NAMALWA (cell line): Measurements from ENCODE around the gene NTHL1.

Experiments used
- DNase-seq: peaks from one replicate; pipeline ENCODE4 v3.0.0-alpha.2; 2015; ENCODE audit warnings: low spot score

NTHL1 gene

DNA sequence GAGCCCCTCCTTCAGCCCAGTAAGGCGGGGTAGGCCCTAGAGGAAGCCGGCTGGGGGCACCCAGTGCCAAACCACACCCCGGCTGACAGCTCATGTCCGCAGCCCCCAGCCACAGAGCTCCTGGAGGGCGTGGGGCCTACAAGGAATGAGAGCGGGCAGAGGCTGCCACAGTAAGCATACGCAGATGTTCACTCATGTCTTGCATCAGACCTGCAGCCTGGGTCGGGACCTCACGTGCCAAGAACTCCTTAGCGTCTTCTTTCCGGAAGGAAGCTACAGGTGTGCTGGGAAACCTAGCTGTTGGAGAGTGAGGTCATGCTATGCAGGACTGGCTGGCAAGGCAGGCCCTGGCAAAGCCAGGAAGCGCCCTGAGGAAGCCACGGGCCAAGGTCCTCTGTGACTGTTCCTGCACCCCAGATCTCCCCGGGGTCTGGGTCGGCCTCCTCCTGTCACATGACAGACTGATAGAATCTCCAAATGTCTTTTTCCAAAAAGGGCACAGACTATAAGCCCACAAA is 39.6 kb downstream of the NTHL1 start:
- no peak for DNase-seq

DNA sequence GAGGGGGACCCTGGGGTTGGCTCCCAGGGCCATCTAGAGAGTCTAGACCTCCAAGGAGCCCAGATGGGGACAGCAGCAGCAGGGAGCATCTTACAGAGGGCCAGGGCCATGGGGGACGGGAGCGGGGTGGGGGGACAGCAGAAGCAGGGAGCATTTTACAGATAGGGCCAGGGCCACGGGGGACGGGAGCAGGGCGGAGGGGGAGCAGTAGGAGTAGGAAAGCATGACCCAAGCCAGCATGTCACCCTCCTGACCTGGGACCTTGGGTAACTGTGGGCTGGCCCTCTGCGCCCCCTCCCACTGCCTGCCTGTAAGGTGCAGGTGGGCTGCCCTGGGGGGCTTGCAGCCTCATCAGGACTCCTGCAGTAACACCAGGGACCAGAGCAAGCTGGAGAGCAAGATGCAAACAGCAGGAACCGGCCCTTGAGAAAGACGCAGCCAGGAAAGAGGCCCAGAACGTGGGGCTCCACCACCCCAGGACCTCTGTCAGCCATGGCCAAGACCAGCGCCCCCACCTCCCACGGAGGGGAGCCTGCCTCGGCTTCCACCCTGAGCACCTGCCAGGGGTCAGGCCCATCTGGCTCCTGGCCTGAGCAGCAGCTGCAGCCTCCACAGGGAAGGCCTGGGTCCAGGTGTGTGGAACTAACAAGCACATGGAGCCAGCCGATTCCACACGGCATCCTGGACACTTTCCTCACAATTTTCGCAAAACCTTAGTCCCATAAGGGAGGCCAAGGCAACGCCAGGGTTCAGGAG is 40.4 kb downstream of the NTHL1 start:
- no peak for DNase-seq

DNA sequence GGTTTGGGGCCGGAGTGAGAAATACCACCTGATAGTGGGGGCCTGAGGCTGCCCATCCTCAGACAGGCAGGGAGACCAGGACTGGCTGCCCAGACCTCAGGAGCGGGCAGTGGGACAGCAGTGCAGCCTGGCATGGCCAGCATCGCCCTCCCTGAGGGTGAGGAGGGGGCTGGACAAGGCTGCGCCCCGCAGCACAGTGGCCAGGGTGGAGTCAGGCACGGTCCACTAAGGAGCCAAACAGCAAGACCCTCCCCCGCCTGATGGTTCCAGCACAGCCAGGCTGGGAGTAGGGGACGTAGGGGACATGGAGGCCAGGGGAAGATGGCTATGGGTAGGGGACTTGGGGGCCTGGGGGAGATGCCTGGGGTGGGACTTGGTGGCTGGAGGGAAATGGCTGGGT is 41.3 kb downstream of the NTHL1 start:
- DNase-seq: no peak

DNA sequence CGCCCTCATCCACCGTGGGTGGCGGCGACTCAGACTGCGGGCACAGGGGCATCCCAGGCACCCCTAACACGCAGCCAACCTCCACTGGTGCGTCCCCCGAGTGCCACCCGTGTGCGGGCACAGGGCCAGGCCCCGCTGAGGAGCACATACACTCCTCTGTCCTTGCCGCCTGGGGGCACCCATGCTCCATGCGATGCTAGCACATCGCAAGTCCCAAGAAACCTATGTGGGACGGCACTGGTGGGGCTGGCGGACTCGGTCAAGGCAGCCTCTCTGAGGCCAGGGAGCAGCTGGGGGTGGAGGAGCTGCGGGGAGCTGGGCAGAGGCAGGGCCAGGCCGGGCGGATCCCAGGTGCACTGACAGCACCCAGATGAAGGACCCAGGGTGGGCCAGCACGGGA is 42.0 kb downstream of the NTHL1 start:
- DNase-seq: no peak

DNA sequence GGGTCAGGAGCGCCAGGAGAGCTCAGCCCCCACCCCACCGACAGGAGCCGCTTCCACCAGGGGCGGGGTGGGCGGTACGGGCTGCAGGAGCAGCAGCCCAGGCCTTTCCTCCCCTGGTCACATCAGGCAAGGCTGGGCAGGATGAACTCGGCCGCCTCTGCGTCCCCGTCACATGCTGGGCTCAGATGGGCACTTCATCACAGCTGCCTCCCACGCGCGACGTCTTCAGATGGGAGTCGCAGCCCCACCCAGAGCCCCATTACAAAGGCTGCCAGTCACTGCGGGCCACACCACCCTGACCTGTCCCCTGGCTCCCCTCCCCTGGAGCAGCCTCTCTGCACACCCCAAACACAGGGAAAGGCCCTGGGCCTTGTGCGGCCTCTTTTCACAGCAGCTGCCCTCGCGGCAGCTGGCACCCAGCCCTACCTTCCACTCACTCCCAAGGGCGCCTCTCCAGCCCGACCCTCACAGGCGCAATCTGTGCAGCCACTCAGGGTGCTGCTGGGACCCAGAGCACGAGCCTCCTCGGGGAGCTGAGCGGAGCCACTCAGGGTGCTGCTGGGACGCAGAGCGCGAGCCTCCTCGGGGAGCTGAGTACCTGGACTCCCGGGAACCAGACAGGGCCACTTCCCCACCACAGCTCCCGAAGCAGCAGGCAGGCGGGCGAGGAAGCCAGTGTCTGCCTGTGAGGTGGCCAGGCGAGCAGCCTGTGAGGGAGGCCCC is 42.7 kb downstream of the NTHL1 start:
- no peak for DNase-seq

DNA sequence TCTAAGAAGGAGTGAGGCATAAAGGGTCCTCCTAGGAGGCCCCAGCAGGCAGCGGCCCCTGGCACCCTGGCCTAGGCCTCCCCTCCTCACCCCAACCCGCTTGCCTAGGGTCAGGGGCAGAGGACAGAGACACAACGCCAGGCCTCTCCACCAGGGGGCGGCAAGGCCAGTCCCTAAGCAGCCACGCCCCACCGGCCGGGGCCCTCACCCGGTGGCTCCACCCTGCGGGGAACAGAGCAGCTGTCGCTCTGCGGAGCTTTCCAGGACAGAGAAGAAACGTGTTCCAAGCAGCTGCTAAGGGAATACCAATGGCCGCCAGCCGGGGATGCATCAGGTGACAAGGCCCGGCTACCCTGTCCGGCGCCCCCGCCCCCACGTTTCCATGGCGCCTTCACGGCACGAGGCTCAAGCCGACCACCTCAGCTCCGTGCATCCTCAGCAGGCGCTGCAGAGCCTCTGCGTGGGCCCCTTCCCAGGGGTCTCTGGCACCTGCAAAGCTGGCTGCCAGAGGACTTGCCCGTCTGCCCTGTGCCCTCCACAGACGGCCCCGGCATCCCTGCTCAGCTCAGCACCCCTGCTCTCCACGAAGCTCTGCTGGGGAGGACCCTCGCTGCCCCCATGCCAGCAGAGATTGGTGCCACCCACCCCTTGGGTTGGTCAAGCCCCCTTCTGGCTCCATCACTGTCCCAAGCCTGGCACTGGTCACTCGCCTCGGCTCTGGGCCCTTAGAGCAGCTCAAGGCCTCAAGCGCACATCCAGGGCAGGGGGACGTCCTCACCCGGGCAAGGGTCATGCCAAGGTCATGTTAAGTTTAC is 43.6 kb downstream of the NTHL1 start:
- peak; percentile 93 for DNase-seq

DNA sequence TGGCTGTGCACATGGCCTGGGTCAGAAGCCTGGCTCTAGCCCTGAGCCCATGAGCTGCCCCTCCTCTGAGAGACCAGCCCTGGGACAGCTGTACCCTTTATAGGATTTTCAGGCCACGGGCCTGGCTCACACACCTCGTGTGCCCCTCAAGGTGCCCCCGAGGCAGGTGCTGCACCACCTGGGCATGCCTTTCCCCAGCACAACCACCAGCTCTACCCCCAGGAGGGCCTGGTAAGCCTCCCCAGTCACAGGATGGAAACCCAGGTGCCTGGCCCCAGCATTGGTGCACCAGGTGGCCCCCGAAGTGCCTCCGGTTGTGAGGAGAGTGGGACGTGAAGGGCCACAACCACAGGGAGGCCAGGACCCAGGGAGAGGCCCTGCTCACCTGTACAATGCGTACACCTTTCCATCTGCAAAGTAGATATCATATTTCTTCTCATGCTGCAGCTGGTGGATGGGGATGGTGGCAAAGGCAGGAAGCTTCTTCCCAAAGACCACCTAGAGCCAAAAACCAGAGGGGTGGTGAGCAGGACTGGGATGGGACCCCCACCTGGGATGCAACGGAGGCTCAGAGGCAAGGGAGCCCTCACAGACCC is 44.3 kb downstream of the NTHL1 start:
- no peak for DNase-seq

DNA sequence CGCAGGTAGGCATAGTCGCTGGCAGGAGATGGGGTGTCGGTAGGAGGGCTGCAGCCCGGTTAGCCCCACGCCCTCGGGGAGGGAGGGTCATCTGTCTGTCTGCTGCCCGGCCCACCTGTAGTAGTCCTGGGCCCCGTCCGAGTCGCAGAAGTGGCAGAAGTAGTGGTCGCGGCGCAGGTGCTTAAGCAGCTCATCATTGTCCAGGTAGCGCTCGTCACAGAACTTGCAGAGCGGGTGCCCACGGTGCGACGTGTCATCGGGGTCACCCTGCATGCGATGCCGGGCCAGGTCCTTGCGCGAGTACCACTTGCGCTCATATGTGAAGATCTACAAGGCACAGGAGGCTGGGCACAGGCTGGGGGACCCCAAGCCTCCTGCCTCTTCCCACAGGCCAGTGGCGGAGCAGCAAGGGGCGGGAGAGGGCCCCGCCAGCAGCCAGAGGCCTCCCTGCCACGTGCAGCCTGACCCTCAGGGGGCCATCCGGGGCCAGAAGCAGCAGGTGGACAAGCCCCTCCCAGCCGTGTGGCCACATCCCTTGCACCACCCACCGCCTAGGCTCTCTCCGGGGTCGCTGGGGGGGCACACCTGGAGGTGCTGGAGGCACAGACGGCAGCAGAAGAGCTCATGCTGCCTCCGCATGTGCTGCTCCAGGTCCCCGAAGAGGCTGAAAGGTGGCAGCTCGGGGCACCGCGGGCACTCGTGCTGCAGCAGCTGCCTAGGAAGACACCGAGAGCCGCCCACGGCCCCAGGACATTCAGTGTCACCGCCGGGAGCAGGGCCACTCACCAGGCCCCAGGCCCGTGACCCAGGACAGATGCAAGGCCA is 45.0 kb downstream of the NTHL1 start:
- DNase-seq: no peak

DNA sequence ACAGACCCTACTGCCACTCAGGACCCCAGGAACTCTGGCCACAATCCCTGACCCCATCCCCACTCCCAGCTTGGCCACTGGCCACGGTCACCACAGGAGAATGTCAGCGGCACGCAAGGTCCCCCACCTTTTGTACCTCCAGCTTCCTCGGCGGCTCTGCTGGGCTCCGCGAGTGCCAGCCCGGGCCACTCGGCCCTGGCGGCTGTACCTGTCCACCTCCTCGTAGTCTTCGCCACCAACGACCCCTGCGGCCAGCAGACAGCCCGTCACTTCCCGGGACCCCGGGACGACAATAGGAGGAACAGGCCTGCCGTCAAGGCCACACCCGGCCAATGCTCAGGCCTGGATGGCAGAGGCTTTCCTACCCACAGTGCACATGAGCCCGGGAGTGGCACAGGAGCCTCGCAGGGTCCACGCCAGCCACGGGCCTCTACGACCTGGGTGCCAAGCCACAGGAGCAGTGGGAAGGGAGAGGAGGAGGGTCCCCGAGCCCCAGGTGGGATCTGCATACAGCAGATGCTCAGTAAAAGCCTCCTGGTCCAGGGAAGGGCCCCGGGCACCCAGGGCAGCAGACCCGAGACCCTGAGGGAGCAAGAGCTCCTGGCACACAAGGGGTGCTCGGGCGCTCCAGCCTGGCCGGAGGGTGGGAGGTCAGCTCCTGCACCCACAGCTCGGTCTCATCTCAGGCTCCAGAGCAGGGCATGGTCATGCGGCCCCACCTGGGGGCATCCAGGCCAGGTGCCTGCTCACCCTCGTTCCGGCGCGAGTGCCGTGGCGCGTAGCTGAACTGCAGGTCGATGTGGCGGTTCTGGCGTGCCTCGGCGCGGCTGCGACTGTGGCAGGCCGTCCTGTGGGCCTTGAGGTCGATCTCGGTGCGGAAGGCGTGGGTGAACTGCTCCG is 45.9 kb downstream of the NTHL1 start:
- no peak for DNase-seq

DNA sequence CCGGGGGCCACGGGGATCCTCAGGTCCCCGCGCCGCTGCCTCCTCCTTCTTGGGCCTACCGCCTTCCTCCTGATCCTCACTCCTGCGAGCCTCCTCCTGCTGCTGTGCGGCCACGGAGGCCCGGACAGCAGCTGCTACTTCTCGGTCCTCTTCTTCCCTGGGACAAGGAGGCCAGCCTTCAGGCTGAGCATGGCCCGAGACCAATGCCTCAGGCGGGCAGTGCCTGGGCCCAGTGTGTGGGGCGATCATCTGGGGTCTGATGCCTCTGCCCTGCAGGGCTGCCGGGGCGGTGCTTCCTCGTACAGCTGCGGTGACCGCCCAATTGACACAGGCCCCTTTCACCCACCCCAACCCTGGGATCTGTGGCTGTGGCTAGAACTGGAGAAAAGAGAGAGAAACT is 46.6 kb downstream of the NTHL1 start:
- no peak for DNase-seq

DNA sequence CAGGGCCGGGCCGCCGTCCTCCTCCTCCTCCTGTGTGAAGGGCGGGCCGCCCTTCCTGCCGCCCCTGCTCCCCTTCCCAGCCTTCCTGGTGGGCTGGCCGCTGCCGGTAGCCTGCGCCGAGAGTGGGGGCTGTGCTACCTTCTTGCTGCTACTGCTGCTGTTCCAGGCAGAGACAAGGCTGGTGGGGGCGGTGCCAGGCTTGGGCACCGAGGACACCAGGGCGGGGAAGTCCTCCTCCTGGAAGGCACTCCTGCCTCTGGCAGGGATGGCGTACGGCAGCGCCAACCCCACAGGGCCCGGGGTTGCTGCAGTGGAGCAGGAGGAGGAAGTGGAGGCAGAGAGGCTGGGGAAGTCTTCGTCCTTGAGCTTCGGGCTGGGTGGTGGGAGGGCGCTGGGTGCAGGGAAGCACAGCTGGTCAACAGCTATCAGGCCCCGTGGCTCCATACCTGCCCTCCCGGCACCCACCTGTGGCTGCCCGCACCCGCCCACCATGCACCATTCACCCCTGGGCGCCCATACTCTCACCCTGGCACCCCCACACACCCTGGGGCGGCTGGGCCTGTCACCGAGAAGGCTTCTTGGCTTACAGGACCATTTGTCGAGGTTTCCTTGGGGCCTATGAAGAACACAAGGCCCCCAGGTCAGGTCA is 47.6 kb downstream of the NTHL1 start:
- no peak for DNase-seq

DNA sequence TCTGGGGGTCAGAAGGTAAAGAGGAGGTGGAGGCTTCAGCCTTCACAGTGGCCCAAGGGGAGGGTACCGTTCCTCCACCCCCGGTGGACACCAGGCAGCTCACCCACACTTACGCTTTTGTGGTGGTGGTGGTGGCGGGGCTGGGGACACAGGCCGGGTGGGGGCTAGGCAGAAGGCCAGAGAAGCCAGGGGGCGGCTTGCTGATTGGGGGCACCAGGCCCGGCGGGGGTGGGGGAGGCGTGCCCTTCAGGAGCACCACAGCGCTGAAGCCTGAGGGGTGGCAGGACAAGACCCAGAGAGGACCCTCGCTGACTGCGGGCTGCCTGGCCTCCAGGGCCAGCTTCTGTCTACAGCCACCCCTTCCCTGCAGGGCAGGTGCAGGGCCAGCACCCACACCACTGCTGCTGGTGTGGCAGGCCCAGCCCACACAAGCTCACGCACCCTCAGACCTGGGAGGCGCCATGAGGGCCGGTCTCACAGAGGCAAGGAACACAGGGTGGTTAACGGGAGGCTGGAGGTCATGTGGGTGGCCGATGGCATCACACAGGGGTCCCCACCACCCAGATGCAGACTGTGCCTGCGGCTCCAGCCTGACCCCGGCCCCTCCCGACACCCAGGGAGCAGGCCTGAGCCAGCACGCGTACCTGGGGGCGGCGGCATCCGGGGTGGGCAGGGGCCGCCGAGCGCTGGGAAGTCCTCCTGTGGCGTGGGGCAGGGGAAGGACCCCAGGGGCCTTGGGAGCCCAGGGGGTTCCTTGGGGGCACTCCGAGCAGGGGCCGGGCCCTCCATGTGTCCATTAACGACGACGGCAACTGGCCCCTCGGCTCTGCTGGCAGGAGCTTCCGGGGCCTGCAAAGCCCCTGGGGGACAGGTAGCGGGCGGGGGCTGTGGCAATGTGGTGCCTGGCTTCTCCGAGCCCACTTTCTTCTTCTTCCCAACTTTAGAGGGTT is 48.5 kb downstream of the NTHL1 start:
- DNase-seq: no peak

DNA sequence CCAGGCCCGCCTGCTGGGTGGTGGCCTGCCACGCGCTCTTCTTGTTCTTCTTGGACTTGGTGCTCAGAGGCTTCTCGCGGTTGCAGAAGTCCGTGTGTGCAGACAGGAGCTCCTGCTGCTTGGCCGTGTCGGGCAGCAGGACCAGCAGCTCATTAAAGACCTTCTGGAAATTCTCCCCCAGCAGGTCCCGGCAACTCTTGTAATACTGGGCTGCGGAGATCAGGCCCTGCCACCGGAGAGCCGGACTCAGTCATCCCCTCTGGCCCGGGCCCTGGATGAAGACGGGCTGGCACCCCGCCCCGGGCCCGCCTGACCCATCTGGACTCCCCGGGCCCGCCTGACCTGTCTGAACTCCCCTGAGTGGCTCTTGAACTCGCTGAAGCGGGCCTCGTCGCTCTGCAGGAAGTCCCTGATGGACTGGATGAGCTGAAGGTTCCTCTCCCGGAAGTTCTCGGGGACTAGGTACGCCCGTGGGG is 49.2 kb downstream of the NTHL1 start:
- no peak for DNase-seq

DNA sequence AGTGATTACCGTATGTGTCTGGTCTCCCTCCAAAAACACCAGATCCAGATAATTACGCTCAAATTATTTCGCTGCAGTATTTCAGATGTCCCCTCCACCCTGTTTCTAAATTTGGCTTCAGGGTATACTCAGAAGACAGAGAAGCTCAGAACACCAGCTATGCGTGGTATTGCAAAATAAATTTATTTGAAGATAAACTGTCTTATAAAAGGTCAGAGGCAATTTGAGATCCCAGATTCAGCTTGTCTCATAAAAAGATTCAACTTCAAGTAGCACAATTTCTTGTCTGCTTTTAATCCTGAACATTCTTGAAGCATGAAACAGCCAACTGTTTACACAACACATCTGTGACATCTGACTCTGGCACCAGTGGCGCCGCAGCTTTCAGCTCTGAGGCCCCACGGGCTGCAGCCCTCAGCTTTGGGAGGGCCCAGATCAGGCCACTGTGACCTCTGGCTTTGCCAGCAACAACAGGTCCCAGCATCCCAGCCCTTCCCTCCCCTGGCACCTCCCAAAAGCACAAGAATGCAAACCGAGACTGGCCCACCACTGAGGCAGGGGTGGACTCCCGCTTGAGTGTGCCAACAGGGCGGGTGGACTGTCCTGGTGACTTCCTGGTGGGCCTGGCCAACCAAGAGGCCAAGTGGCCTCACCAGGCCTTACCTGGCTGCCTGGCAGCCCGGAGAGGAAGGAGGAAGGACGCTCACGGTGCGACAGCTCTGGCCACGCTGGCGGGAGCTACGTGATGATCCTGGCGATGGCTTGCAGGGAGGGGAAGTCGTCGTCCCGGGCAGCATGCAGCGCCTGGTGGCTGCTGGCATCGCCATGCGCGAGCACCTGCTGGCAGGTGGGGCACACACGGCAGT is 49.9 kb downstream of the NTHL1 start:
- no peak for DNase-seq

DNA sequence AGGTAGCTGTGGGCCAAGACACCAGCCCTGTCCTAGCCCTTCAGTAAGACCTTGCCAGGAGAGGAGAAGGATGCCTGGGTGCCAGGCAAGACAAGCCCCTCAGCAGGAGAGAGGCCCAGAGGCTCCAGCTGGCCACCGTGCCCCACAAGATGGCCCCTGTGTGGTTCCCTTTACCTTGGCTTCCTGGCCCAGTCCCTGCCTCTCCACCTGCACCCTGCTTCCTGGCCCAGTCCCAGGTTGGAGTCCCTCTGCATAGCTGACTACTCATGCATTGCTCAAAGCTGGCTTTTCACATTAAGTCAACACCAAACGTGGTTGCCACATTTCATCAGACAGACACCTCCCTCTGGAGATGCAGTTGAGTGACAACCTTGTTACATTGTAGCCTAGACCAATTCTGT is 53.9 kb downstream of the NTHL1 start:
- peak; percentile 73 for DNase-seq

DNA sequence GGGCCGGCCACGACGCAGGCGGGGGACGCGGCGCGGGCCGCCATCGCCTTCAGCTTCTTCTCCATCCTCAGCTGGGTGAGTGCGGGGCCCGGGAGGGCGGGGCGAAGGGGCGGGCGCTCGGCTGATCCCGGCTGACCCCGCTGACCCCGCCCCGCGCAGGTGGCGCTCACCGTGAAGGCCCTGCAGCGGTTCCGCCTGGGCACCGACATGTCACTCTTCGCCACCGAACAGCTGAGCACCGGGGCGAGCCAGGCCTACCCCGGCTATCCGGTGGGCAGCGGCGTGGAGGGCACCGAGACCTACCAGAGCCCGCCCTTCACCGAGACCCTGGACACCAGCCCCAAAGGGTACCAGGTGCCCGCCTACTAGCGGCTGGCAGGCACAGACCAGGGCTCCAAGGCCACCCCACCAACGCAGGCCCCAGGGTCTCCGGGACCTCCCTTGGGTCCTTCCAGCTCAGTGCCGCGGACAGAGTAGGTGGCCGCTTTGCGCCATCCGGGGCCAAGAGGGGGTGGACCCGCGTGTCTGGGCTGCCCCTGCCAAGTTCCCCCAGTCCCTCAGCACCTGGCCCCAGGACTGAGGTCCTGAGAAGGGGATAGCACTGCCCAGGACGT is 54.8 kb downstream of the NTHL1 start:
- no peak for DNase-seq
